HEK293T (cell line): ENCODE results near the gene GFI1B.

Experiments
- BHLHE40 ChIP-seq: fragments of 450-650 bp; IDR thresholded peaks from 2 replicates; pipeline ENCODE4 v1.6.1; 2016; ENCODE audit warnings: mild to moderate bottlenecking, moderate library complexity, borderline replicate concordance
- ELF4 ChIP-seq: fragments of 450-650 bp; IDR thresholded peaks from 2 replicates; pipeline ENCODE4 v1.6.1; 2017; ENCODE audit warnings: antibody characterized with exemption
- FOXK2 ChIP-seq: fragments of 450-650 bp; IDR thresholded peaks from 2 replicates; pipeline ENCODE4 v1.6.1; 2016; ENCODE audit warnings: mild to moderate bottlenecking
- FOXM1 ChIP-seq: fragments of 450-650 bp; IDR thresholded peaks from 2 replicates; pipeline ENCODE4 v1.6.1; 2017; ENCODE audit warnings: mild to moderate bottlenecking, borderline replicate concordance
- LEF1 ChIP-seq: fragments of 450-650 bp; IDR thresholded peaks from 2 replicates; pipeline ENCODE4 v1.6.1; 2017; ENCODE audit warnings: mild to moderate bottlenecking, borderline replicate concordance
- NFRKB ChIP-seq: fragments of 450-650 bp; IDR thresholded peaks from 2 replicates; pipeline ENCODE4 v1.6.1; 2016; ENCODE audit warnings: mild to moderate bottlenecking, moderate library complexity
- TARDBP ChIP-seq: fragments of 450-650 bp; IDR thresholded peaks from 2 replicates; pipeline ENCODE4 v1.6.1; 2016

DNA sequence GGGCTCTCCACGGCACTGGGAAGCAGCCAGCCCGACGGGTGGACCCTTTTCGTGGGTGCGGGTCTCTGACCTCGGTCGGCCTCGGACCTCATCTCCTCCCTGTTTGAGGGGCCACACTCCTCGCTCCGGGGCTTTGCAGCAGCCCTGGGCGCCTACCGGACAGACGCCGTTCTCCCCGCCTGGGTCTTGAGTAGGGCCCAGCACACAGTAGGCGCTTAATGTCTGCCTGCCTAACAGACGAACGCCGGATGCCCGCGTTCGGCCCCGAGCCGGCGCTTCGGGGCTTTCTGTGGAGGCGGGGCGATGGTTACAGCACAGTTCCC, 51.5 kb downstream of the GFI1B start:
- no peak for TF ChIP-seq NFRKB
- TF ChIP-seq FOXM1 = no peak
- TF ChIP-seq LEF1 = no peak
- TF ChIP-seq TARDBP = no peak
- TF ChIP-seq ELF4 = no peak
- TF ChIP-seq BHLHE40 = no peak
- TF ChIP-seq FOXK2 = no peak
